NCI-H2029 treated with DMSO at 0.1 percent for 48 hours (cell line): ENCODE results near the gene VAV3.
"Not testable (repeated sequence)": the region's sequence is repeated elsewhere in the genome, so short reads cannot be mapped to it uniquely, and the experiment has no call there.

ENCODE experiments used
- DNase-seq: peaks from one replicate; lab custom pipeline; 2025; lab: John Stamatoyannopoulos, UW

Gene VAV3

GRCh38 chr1:107893350-107893749 lies 71.6 kb downstream of the VAV3 start:
- not testable (repeated sequence) for DNase-seq

- no peak for DNase-seq
Measured at GRCh38 chr1:107889524-107889923, 75.5 kb downstream of the VAV3 start.

DNA sequence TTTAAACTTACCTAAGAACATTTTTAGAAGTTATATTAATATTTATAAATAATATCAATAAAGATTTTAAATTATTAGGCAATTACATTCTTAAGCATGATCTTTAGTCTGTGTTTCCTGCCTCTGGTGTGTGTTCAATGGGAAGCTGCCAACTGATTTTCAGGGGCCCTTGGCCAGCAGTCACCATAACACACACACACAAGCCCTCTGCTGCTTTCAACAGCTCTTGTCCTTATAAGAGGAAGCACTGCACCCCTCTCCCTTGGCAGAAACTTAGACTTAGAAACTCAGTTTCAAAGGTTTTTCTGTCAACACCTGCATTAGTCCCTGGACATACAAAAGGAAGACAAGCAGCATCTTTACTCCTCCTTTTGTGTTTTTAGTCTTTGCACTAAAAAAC lies 81.4 kb downstream of the VAV3 start:
- no peak for DNase-seq

DNA sequence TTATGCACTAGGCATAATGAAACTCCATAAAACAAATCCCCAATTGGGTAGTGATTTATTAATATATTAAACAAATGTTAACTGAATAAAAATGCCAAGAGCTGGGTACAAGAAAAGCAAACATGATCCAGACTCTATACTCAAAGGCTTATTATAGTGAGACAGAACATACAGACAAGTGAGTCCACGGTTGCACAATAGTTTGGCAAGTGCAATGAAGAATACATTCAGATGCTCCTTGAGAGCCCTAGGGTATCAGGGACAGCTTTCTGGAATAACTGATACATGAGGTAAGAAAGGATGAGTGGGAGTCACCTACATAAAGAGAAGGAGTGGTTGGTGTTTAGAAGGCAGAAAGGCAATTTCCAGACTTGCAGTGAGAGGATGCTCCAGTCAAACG lies 85.1 kb downstream of the VAV3 start:
- DNase-seq, result no peak

GRCh38 chr1:107879346-107879745 lies 85.6 kb downstream of the VAV3 start:
- no peak for DNase-seq

- no peak for DNase-seq
Measured at GRCh38 chr1:107877745-107878144, 87.2 kb downstream of the VAV3 start.

- no peak for DNase-seq
Measured at GRCh38 chr1:107877092-107877491, 87.9 kb downstream of the VAV3 start.

DNA sequence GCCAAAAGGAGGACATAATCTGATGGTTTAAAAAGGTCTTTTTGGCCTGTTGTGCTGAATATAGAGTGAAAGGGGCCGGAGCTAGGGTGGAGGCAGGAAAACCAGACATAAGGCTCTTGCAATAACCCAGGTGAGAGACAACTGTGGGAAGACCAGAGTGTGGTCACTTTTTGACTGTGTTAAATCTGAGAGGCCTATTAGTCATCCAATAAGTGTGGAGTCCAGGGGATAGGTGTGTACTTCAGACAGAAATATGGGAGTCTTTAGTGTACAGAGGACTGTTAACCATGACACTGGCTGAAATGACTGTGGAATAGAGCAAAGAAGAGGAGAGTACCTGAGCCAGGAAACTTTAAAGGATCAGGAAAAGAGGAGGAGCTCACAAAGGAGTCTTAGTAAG lies 89.3 kb downstream of the VAV3 start:
- no peak for DNase-seq

- DNase-seq, result no peak
Measured at GRCh38 chr1:107874221-107874620, 90.8 kb downstream of the VAV3 start.

- DNase-seq, result no peak
Measured at GRCh38 chr1:107871687-107872395, 93.1 kb downstream of the VAV3 start.

DNA sequence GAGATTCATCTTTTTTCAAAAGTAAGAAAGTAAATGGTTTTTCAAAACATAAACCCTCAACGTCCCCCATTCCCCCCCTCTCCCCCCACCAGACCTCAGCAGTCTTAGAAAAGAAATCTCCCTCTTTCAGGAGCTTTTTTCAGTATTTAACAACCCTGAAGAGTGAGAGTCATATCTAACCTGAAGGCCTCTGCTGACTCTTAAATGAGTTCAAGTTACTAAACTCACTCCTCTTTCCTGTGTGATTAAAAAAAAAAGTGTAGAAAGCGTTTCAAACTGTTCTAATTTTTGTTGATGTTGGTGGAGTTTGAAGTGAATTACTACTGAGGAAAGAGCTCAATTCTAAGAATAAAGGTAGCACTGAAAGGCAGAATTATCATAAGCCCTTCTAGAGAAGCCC lies 93.7 kb downstream of the VAV3 start:
- no peak for DNase-seq

- no peak for DNase-seq
Measured at GRCh38 chr1:107870696-107871095, 94.3 kb downstream of the VAV3 start.

DNA sequence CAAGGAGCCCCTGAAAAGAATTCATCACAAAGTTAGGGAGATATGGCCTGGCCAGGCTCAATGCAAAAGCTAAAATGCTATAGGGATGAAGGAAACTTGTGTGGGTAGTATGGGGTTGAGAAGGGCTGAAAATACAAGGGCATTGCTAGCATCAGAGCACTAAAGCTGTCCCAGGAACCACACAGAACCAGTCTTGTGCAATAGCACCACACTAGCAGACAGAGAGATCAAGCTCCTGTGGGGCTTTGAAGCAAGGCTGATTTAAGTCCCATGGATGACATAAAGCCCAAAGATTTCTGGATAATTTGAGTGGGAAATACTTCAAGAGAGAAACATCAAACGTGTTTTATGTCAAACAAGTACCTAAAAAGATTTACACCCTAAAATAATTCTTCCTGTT lies 97.1 kb downstream of the VAV3 start:
- DNase-seq, result no peak

- no peak for DNase-seq
Measured at GRCh38 chr1:107867422-107867821, 97.6 kb downstream of the VAV3 start.

DNA sequence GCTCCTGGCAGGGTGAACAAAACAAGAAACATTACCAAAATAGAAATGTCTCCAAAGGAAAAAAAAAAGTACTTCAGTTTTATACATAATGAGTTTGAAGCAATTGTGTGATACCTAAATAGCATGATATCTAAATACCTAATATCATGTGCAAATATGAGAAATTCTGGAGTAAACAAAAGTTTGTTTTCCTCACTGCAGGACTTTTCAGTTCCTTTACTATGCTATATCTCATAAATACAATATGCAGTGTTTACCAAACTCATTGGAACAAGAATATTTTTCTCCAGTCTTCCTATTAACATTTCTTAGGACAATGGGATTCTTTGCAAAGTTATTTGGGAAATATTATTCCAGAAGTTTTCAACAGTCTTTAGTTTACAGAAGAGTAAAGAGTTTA lies 98.1 kb downstream of the VAV3 start:
- DNase-seq, result no peak

GRCh38 chr1:107865627-107866026 lies 99.4 kb downstream of the VAV3 start:
- no peak for DNase-seq

- DNase-seq, result no peak
Measured at GRCh38 chr1:107863342-107863741, 101.6 kb downstream of the VAV3 start.

DNA sequence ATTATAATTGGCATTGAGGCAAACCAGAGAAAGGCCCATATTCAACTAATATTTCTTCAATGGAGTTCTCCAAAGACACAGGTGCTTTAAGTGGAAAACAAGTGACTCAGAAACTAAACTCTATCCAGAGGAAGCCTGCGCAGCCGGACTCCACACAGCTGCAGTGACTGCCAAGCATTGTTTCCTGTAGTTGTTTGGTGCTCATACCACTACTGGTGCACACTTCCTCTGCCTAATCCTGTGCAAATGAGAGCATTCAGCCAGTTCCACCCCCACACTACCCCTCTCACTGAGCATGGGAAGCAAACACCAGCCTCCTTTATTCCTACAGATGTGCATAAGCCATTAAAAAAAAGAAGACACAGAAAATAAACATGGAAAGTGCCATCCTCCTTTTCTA lies 102.9 kb downstream of the VAV3 start:
- DNase-seq, result no peak

DNA sequence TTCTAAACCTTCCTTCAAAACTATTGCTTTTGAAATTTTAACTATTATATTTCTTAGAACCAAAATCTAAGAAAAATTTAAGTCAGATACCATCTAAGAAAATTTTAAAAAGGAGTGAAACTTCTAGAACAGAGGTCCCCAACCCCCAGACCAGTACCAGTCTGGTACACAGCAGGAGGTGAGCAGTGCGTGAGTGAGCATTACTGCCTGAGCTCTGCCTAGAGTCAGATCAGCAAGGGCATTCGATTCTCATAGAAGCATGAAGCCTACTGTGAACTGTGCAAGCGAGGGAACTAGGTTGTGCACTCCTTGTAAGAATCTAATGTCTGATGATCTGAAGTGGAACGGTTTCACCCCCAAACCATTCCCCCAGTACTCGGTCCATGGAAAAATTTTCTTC lies 106.7 kb downstream of the VAV3 start:
- DNase-seq, result no peak

- DNase-seq, result no peak
Measured at GRCh38 chr1:107851418-107851817, 113.6 kb downstream of the VAV3 start.

- not testable (repeated sequence) for DNase-seq
Measured at GRCh38 chr1:107844541-107845194, 120.3 kb downstream of the VAV3 start.

DNA sequence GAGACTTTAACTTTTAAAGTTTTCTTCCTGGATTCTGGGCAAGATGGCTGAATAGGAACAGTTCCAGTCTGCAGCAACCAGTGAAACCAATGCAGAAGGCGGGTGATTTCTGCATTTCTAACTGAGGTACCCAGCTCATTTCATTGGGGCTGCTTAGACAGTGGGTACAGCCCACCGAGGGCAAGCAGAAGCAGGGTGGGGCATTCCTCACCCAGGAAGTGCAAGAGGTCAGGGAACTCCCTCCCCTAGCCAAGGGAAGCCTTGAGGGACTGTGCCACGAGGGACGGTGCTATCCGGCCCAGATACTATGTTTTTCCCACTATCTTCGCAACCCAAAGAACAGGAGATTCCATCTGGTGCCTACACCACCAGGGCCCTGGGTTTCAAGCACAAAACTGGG lies 121.0 kb downstream of the VAV3 start:
- DNase-seq, result no peak

DNA sequence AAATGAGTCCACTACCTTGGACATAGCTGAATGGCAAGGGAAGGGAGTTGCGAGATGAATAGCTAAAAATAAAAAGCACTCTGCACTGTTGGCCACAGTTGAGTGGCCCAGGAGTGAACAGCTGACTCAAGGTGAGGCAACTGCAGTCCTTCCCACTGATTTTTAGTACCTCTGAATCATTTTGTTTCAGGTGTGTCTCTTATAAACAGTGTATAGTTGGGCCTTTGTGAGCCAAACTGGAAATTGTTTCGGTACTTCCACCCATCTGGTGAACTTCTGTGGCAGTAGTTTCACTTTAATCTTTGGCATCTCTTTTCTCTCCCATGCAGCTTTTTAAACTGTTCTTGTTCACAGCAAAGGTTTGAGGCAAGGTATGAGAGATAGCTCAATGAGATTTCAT lies 122.7 kb downstream of the VAV3 start:
- DNase-seq, result no peak

- DNase-seq, result no peak
Measured at GRCh38 chr1:107840725-107841124, 124.3 kb downstream of the VAV3 start.
